ENCODE results near the gene WDR1.
"Not testable (repeated sequence)": the region's sequence is repeated elsewhere in the genome, so short reads cannot be mapped to it uniquely, and the experiment has no call there.

The WDR1 gene

GRCh38 chr4:10130178-10130888 is 13.7 kb upstream of the WDR1 start:
- Histone ChIP-seq H3K9me3 (no peaks in the 10 kb centered on the region), H3K4me1 (peaks cover 0 to 15% (median 10%) of the 10 kb centered on the region in 4 donors), H3K27ac (peak overlapping the region; percentile 17 to 36), H3K27me3 (no peaks in the 10 kb centered on the region), H3K4me3 (no peak overlapping the region), H3K36me3 (no peaks in the 10 kb centered on the region)
- no peak for DNase-seq
- intact Hi-C loops (cut with DNase I; ENCODE audit: low total_unique reads) = no loop called here
- no peak for TF ChIP-seq CTCF (IDR thresholded peaks at IDR 0.05)

GRCh38 chr4:10129196-10130177 is 12.9 kb upstream of the WDR1 start:
- Histone ChIP-seq H3K4me3 (no peak overlapping the region), H3K36me3 (no peaks in the 10 kb centered on the region), H3K4me1 (peaks cover 0 to 15% (median 10%) of the 10 kb centered on the region in 4 donors), H3K27me3 (no peaks in the 10 kb centered on the region), H3K9me3 (no peaks in the 10 kb centered on the region), H3K27ac (peak overlapping the region; percentile 17 to 36)
- no peak for TF ChIP-seq CTCF (IDR thresholded peaks at IDR 0.05)
- peak in 1 of 2 donors; percentile 32 for DNase-seq
- intact Hi-C loops (cut with DNase I; ENCODE audit: low total_unique reads) = no loop called here

- H3K27ac ChIP-seq = no peak overlapping the region
- H3K36me3 ChIP-seq = no peaks in the 10 kb centered on the region
Observed at GRCh38 chr4:10128761-10129160, 12.2 kb upstream of the WDR1 start.

GRCh38 chr4:10127531-10127930 is 10.9 kb upstream of the WDR1 start:
- intact Hi-C loops (cut with DNase I; ENCODE audit: low total_unique reads); H3K27me3 ChIP-seq; H3K36me3 ChIP-seq; H3K9me3 ChIP-seq; H3K4me3 ChIP-seq; DNase-seq; H3K27ac ChIP-seq: not testable (repeated sequence)
- peaks cover 0 to 19% (median 10%) of the 10 kb centered on the region in 4 donors for H3K4me1 ChIP-seq

More at GRCh38 chr4:10128761-10129160, 12.2 kb upstream of the WDR1 start:
- no peak overlapping the region for H3K4me3 ChIP-seq
- DNase-seq = no peak
- H3K27me3 ChIP-seq = no peaks in the 10 kb centered on the region
- TF ChIP-seq CTCF (IDR thresholded peaks at IDR 0.05) = no peak
- intact Hi-C loops (cut with DNase I; ENCODE audit: low total_unique reads) = no loop called here
- no peaks in the 10 kb centered on the region for H3K9me3 ChIP-seq
- peaks cover 0 to 15% (median 10%) of the 10 kb centered on the region in 4 donors for H3K4me1 ChIP-seq

- Histone ChIP-seq H3K36me3 (no peaks in the 10 kb centered on the region), H3K27ac (no peak overlapping the region), H3K4me1 (peaks cover 0 to 10% (median under 1%) of the 10 kb centered on the region in 4 donors), H3K9me3 (no peaks in the 10 kb centered on the region), H3K27me3 (no peaks in the 10 kb centered on the region), H3K4me3 (no peak overlapping the region)
- no peak for TF ChIP-seq CTCF (IDR thresholded peaks at IDR 0.05)
- no peak for DNase-seq
- intact Hi-C loops (cut with DNase I; ENCODE audit: low total_unique reads) = no loop called here
Observed at GRCh38 chr4:10124167-10124930, 7.8 kb upstream of the WDR1 start.
